Measurements from ENCODE around the gene ABCA13. TPM values are rescaled to one million over a fixed set of nuclear protein-coding genes. Genes with fewer than 3 reads are reported as not detected.
A peak's percentile ranks its signal among the peaks of the same experiment; 100 is the strongest.

The ABCA13 gene
- total and polyA plus RNA-seq, 2 donors from 2014 or later: 0.62 to 6.0 TPM

- no peaks in the 10 kb centered on the region for H3K36me3 ChIP-seq (ENCODE audit: control insufficient read depth in 2 of 3, insufficient read depth in 3 of 3, low read length in 3 of 3)
- TF ChIP-seq, protein P1, sequence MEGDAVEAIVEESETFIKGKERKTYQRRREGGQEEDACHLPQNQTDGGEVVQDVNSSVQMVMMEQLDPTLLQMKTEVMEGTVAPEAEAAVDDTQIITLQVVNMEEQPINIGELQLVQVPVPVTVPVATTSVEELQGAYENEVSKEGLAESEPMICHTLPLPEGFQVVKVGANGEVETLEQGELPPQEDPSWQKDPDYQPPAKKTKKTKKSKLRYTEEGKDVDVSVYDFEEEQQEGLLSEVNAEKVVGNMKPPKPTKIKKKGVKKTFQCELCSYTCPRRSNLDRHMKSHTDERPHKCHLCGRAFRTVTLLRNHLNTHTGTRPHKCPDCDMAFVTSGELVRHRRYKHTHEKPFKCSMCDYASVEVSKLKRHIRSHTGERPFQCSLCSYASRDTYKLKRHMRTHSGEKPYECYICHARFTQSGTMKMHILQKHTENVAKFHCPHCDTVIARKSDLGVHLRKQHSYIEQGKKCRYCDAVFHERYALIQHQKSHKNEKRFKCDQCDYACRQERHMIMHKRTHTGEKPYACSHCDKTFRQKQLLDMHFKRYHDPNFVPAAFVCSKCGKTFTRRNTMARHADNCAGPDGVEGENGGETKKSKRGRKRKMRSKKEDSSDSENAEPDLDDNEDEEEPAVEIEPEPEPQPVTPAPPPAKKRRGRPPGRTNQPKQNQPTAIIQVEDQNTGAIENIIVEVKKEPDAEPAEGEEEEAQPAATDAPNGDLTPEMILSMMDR (IDR thresholded peaks at IDR 0.05; ENCODE audit: borderline replicate concordance, extremely low read depth, insufficient read depth): no peak
- intact Hi-C loops (cut with DNase I): no loop called here
- FAIRE-seq (no peak), DNase-seq (no peak)
- H3K4me3 ChIP-seq (ENCODE audit: low read length in 3 of 3): no peak overlapping the region
- no peaks in the 10 kb centered on the region for H3K27me3 ChIP-seq (ENCODE audit: control insufficient read depth, insufficient read depth, low read length)
- no peaks in the 10 kb centered on the region for H3K4me1 ChIP-seq (ENCODE audit: control insufficient read depth in 2 of 3, insufficient read depth in 2 of 3, low read depth in 1 of 3, low read length in 3 of 3)
- H3K9ac ChIP-seq (ENCODE audit: low read length in 3 of 3): no peak overlapping the region
- H3K9me3 ChIP-seq (ENCODE audit: control insufficient read depth in 2 of 3, insufficient read depth in 1 of 3, low read length in 3 of 3): no peaks in the 10 kb centered on the region
- H3K27ac ChIP-seq (ENCODE audit: low read depth in 2 of 2, low read length in 2 of 2): no peak overlapping the region
Observed at GRCh38 chr7:48621076-48621475, 449.8 kb downstream of the ABCA13 start.

GRCh38 chr7:48627164-48627563, 455.9 kb downstream of the ABCA13 start:
- no peak overlapping the region for H3K27ac ChIP-seq (ENCODE audit: low read depth in 2 of 2, low read length in 2 of 2)
- intact Hi-C loops (cut with DNase I): no loop called here
- no peaks in the 10 kb centered on the region for H3K27me3 ChIP-seq (ENCODE audit: control insufficient read depth, insufficient read depth, low read length)
- no peak overlapping the region for H3K9ac ChIP-seq (ENCODE audit: low read length in 3 of 3)
- no peaks in the 10 kb centered on the region for H3K36me3 ChIP-seq (ENCODE audit: control insufficient read depth in 2 of 3, insufficient read depth in 3 of 3, low read length in 3 of 3)
- TF ChIP-seq, protein P1 (IDR thresholded peaks at IDR 0.05; ENCODE audit: borderline replicate concordance, extremely low read depth, insufficient read depth): no peak
- H3K9me3 ChIP-seq (ENCODE audit: control insufficient read depth in 2 of 3, insufficient read depth in 1 of 3, low read length in 3 of 3): no peaks in the 10 kb centered on the region
- DNase-seq (no peak), FAIRE-seq (no peak)
- no peak overlapping the region for H3K4me3 ChIP-seq (ENCODE audit: low read length in 3 of 3)
- no peaks in the 10 kb centered on the region for H3K4me1 ChIP-seq (ENCODE audit: control insufficient read depth in 2 of 3, insufficient read depth in 2 of 3, low read depth in 1 of 3, low read length in 3 of 3)

GRCh38 chr7:48628793-48629349, 457.6 kb downstream of the ABCA13 start:
- Histone ChIP-seq H3K36me3 (ENCODE audit: control insufficient read depth in 2 of 3, insufficient read depth in 3 of 3, low read length in 3 of 3) (no peaks in the 10 kb centered on the region), H3K4me1 (ENCODE audit: control insufficient read depth in 2 of 3, insufficient read depth in 2 of 3, low read depth in 1 of 3, low read length in 3 of 3) (no peaks in the 10 kb centered on the region), H3K4me3 (ENCODE audit: low read length in 3 of 3) (no peak overlapping the region), H3K9ac (ENCODE audit: low read length in 3 of 3) (no peak overlapping the region), H3K9me3 (ENCODE audit: control insufficient read depth in 2 of 3, insufficient read depth in 1 of 3, low read length in 3 of 3) (no peaks in the 10 kb centered on the region), H3K27me3 (ENCODE audit: control insufficient read depth, insufficient read depth, low read length) (no peaks in the 10 kb centered on the region), H3K27ac (ENCODE audit: low read depth in 2 of 2, low read length in 2 of 2) (no peak overlapping the region)
- intact Hi-C loops (cut with DNase I): no loop called here
- DNase-seq (peak in 2 of 5 donors; percentile 11 to 28), FAIRE-seq (no peak)
- TF ChIP-seq, protein P1 (IDR thresholded peaks at IDR 0.05; ENCODE audit: borderline replicate concordance, extremely low read depth, insufficient read depth): no peak

DNA sequence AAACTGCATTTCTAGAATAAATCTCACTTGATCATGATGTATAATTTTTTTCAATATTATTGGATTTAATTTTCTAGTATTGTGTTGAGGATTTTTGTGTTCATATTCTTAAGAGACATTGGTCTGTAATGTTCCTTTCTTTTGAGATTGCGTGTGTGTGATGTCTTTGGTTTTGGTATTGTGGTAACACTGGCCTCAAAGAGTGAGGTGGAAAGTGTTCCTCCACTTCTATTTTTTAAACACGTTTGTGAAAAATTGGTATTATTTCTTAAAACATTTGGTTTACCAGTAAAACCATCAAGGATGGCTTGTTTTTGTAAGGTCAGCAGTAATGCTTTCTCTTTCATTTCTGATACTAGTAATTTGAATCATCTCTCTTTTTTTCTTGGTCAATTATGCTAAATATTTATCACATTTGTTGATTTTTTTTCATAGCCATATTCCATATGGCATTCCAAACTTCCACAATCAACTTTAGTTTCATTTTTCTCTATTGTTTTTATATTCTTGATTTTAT, 462.9 kb downstream of the ABCA13 start:
- intact Hi-C loops (cut with DNase I): no loop called here
- FAIRE-seq (peak; percentile 25), DNase-seq (no peak)
- TF ChIP-seq, protein P1 (IDR thresholded peaks at IDR 0.05; ENCODE audit: borderline replicate concordance, extremely low read depth, insufficient read depth): no peak
- Histone ChIP-seq H3K27ac (ENCODE audit: low read depth in 2 of 2, low read length in 2 of 2) (no peak overlapping the region), H3K9me3 (ENCODE audit: control insufficient read depth in 2 of 3, insufficient read depth in 1 of 3, low read length in 3 of 3) (no peaks in the 10 kb centered on the region), H3K36me3 (ENCODE audit: control insufficient read depth in 2 of 3, insufficient read depth in 3 of 3, low read length in 3 of 3) (no peaks in the 10 kb centered on the region), H3K4me3 (ENCODE audit: low read length in 3 of 3) (no peak overlapping the region), H3K4me1 (ENCODE audit: control insufficient read depth in 2 of 3, insufficient read depth in 2 of 3, low read depth in 1 of 3, low read length in 3 of 3) (no peaks in the 10 kb centered on the region), H3K27me3 (ENCODE audit: control insufficient read depth, insufficient read depth, low read length) (no peaks in the 10 kb centered on the region), H3K9ac (ENCODE audit: low read length in 3 of 3) (no peak overlapping the region)
